Measurements from ENCODE around the gene BNC2.

The BNC2 gene

GRCh38 chr9:16671591-16672137, 198.8 kb downstream of the BNC2 start (continued):
- TF ChIP-seq ZFP3 (tag by site-specific recombination; IDR thresholded peaks at IDR 0.05; ENCODE audit: low read depth) (no peak), ZNF157 (tag by site-specific recombination; IDR thresholded peaks at IDR 0.05) (no peak), ZNF184 (tag by site-specific recombination; IDR thresholded peaks at IDR 0.05) (no peak), ZNF658 (tag by site-specific recombination; IDR thresholded peaks at IDR 0.05) (no peak)

- no peaks in the 10 kb centered on the region for H3K36me3 ChIP-seq (ENCODE audit: control insufficient read depth in 2 of 2, insufficient read depth in 1 of 2, low read length in 2 of 2)
- no peaks in the 10 kb centered on the region for H3K9me3 ChIP-seq (ENCODE audit: control insufficient read depth, insufficient read depth, low read depth, low read length)
- POLR2A ChIA-PET = no interaction called here
- no peak overlapping the region for H3K4me3 ChIP-seq (ENCODE audit: low read depth, low read length)
- TF ChIP-seq GLIS1 (tag by site-specific recombination; IDR thresholded peaks at IDR 0.05) (no peak), GFI1B (tag by site-specific recombination; IDR thresholded peaks at IDR 0.05) (no peak), ZNF404 (tag by site-specific recombination; IDR thresholded peaks at IDR 0.05) (no peak), ZNF23 (tag by site-specific recombination; IDR thresholded peaks at IDR 0.05; ENCODE audit: borderline replicate concordance) (no peak), ZNF391 (tag by site-specific recombination; IDR thresholded peaks at IDR 0.05; ENCODE audit: borderline replicate concordance, low read depth) (no peak), ZNF830 (tag by site-specific recombination; IDR thresholded peaks at IDR 0.05; ENCODE audit: low read depth) (no peak), SCRT1 (tag by site-specific recombination; IDR thresholded peaks at IDR 0.05; ENCODE audit: borderline replicate concordance) (no peak), ZNF148 (tag by site-specific recombination; IDR thresholded peaks at IDR 0.05; ENCODE audit: borderline replicate concordance) (no peak), ZNF302 (tag by site-specific recombination; IDR thresholded peaks at IDR 0.05; ENCODE audit: low read depth) (no peak), ZNF776 (tag by site-specific recombination; IDR thresholded peaks at IDR 0.05; ENCODE audit: borderline replicate concordance) (no peak), ZXDB (tag by site-specific recombination; IDR thresholded peaks at IDR 0.05) (no peak), ZFP41 (tag by site-specific recombination; IDR thresholded peaks at IDR 0.05; ENCODE audit: borderline replicate concordance) (no peak), ZNF549 (tag by site-specific recombination; IDR thresholded peaks at IDR 0.05) (no peak), GLI2 (tag by site-specific recombination; IDR thresholded peaks at IDR 0.05; ENCODE audit: borderline replicate concordance, low read depth) (no peak), ZNF791 (tag by site-specific recombination; IDR thresholded peaks at IDR 0.05) (no peak), SCRT2 (tag by site-specific recombination; IDR thresholded peaks at IDR 0.05) (no peak), ZNF175 (tag by site-specific recombination; IDR thresholded peaks at IDR 0.05) (no peak)
- TF ChIP-seq, protein P1, sequence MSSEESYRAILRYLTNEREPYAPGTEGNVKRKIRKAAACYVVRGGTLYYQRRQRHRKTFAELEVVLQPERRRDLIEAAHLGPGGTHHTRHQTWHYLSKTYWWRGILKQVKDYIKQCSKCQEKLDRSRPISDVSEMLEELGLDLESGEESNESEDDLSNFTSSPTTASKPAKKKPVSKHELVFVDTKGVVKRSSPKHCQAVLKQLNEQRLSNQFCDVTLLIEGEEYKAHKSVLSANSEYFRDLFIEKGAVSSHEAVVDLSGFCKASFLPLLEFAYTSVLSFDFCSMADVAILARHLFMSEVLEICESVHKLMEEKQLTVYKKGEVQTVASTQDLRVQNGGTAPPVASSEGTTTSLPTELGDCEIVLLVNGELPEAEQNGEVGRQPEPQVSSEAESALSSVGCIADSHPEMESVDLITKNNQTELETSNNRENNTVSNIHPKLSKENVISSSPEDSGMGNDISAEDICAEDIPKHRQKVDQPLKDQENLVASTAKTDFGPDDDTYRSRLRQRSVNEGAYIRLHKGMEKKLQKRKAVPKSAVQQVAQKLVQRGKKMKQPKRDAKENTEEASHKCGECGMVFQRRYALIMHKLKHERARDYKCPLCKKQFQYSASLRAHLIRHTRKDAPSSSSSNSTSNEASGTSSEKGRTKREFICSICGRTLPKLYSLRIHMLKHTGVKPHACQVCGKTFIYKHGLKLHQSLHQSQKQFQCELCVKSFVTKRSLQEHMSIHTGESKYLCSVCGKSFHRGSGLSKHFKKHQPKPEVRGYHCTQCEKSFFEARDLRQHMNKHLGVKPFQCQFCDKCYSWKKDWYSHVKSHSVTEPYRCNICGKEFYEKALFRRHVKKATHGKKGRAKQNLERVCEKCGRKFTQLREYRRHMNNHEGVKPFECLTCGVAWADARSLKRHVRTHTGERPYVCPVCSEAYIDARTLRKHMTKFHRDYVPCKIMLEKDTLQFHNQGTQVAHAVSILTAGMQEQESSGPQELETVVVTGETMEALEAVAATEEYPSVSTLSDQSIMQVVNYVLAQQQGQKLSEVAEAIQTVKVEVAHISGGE (tag by site-specific recombination; conservative IDR thresholded peaks at IDR 0.05; ENCODE audit: low read depth) = no peak
- TF ChIP-seq, protein P2, sequence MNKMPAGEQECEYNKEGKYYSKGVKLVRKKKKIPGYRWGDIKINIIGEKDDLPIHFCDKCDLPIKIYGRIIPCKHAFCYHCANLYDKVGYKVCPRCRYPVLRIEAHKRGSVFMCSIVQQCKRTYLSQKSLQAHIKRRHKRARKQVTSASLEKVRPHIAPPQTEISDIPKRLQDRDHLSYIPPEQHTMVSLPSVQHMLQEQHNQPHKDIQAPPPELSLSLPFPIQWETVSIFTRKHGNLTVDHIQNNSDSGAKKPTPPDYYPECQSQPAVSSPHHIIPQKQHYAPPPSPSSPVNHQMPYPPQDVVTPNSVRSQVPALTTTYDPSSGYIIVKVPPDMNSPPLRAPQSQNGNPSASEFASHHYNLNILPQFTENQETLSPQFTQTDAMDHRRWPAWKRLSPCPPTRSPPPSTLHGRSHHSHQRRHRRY (tag by site-specific recombination; IDR thresholded peaks at IDR 0.05) = no peak
- H3K4me1 ChIP-seq (ENCODE audit: control insufficient read depth, insufficient read depth, low read length) = peaks cover 8% of the 10 kb centered on the region; the same call in 1 of the 2 replicates
- H3K27ac ChIP-seq (ENCODE audit: extremely low read depth, low read depth, low read length) = no peak overlapping the region
- CTCF ChIA-PET = no interaction called here
These were observed 199.7 kb downstream of the BNC2 start for GRCh38 chr9:16670791-16671190.

Data from HEK293 (cell line).